IMR-90 (cell line): Measurements from ENCODE around the gene HCN4. TPM values are rescaled to one million over a fixed set of nuclear protein-coding genes. Genes with fewer than 3 reads are reported as not detected.

Experiments
- ATAC-seq: fragments of 200-7000 bp; cut with Tn5 transposase; 2 replicates; pipeline ENCODE4 v1.9.1; 2020; ENCODE audit warnings: low read depth, mild to moderate bottlenecking, moderate library complexity
- BruUV-seq: library from RNA; stranded (reverse); fragments of 400-500 nt; replicated peaks from 2 replicates; lab custom pipeline; 2021; lab: Mats Ljungman, UMichigan
- CTCF ChIA-PET: fragments of 300-600 bp; formaldehyde crosslinking; extraction: SDS; loops from one replicate; lab custom pipeline; 2021; ENCODE audit warnings: antibody characterized with exemption; lab: Yijun Ruan, JAX
- POLR2A ChIA-PET: fragments of 300-600 bp; sonication (Branson Sonifier 250); formaldehyde crosslinking; loops from one replicate; lab custom pipeline; 2022; ENCODE audit warnings: antibody characterized with exemption; ENCODE audit not compliant: unreplicated experiment; lab: Charles Lee
- DNase-seq: peaks from one replicate; pipeline ENCODE4 v3.0.0; 2013
- H2AFZ ChIP-seq: replicated peaks from 2 replicates; pipeline ENCODE3; 2013; ENCODE audit warnings: low read length, mild to moderate bottlenecking; ENCODE audit not compliant: poor library complexity
- H2AK5ac ChIP-seq: 2 replicates; pipeline ENCODE4 v1.6.1; 2013; ENCODE audit warnings: low read depth, low read length, inconsistent platforms
- H2AK9ac ChIP-seq: replicated peaks from 2 replicates; pipeline ENCODE3; 2013; ENCODE audit warnings: mild to moderate bottlenecking, low read depth, low read length, moderate library complexity; ENCODE audit not compliant: poor library complexity
- H2BK120ac ChIP-seq: 2 replicates; pipeline ENCODE4 v1.6.1; 2013; ENCODE audit warnings: low read depth, low read length, inconsistent platforms
- H2BK15ac ChIP-seq: 3 replicates; pipeline ENCODE4 v1.6.1; 2013; ENCODE audit warnings: low read depth, low read length, inconsistent platforms
- H2BK20ac ChIP-seq: 2 replicates; pipeline ENCODE4 v1.6.1; 2013; ENCODE audit warnings: low read depth, mild to moderate bottlenecking, inconsistent platforms, low read length, moderate library complexity
- H2BK5ac ChIP-seq: 2 replicates; pipeline ENCODE4 v1.6.1; 2013; ENCODE audit warnings: mild to moderate bottlenecking, low read depth, low read length, inconsistent platforms; ENCODE audit not compliant: poor library complexity, severe bottlenecking
- H3K14ac ChIP-seq: replicated peaks from 2 replicates; pipeline ENCODE4 v1.6.1; 2013; ENCODE audit warnings: low read depth, low read length, inconsistent platforms
- H3K18ac ChIP-seq: 2 replicates; pipeline ENCODE4 v1.6.1; 2013; ENCODE audit warnings: low read depth, low read length, control low read depth
- H3K23ac ChIP-seq: 2 replicates; pipeline ENCODE4 v1.6.1; 2013; ENCODE audit warnings: low read depth, low read length, inconsistent platforms
- H3K27ac ChIP-seq: 2 replicates; pipeline ENCODE4 v1.5.1; 2013; ENCODE audit warnings: mild to moderate bottlenecking, control low read depth, low read length; ENCODE audit not compliant: insufficient read depth
- H3K27me3 ChIP-seq: 2 replicates; pipeline ENCODE4 v1.6.1; 2013; ENCODE audit warnings: low read length; ENCODE audit not compliant: control insufficient read depth, insufficient read depth
- H3K36me3 ChIP-seq: 2 replicates; pipeline ENCODE4 v1.6.1; 2013; ENCODE audit warnings: low read length, mixed read lengths; ENCODE audit not compliant: control insufficient read depth, insufficient read depth
- H3K4ac ChIP-seq: 2 replicates; pipeline ENCODE4 v1.6.1; 2013; ENCODE audit warnings: low read depth, low read length, inconsistent platforms
- H3K4me1 ChIP-seq: 2 replicates; pipeline ENCODE4 v1.6.1; 2013; ENCODE audit warnings: low read length, mixed read lengths; ENCODE audit not compliant: control insufficient read depth, insufficient read depth
- H3K4me2 ChIP-seq: 2 replicates; pipeline ENCODE4 v1.6.1; 2013; ENCODE audit warnings: low read depth, mild to moderate bottlenecking, control low read depth, low read length, moderate library complexity
- H3K4me3 ChIP-seq: 2 replicates; pipeline ENCODE4 v1.5.1; 2013; ENCODE audit warnings: low read depth, mild to moderate bottlenecking, control low read depth, low read length, moderate library complexity; ENCODE audit not compliant: insufficient read depth
- H3K56ac ChIP-seq: 2 replicates; pipeline ENCODE4 v1.6.1; 2013; ENCODE audit warnings: low read length, inconsistent platforms; ENCODE audit not compliant: insufficient read depth; ENCODE audit errors: extremely low read depth
- H3K79me1 ChIP-seq, 2 experiments: 2 replicates each; pipeline ENCODE4 v1.6.1; 2013; ENCODE audit warnings: low read length in 2 of 2, inconsistent platforms in 1 of 2, low read depth in 1 of 2
- H3K9ac ChIP-seq: 2 replicates; pipeline ENCODE4 v1.6.1; 2013; ENCODE audit warnings: low read depth, low read length, control low read depth
- H3K9me1 ChIP-seq: 2 replicates; pipeline ENCODE4 v1.6.1; 2013; ENCODE audit warnings: low read length, inconsistent platforms; ENCODE audit not compliant: insufficient read depth
- H3K9me3 ChIP-seq: 2 replicates; pipeline ENCODE4 v1.6.1; 2013; ENCODE audit warnings: low read length; ENCODE audit not compliant: control insufficient read depth, insufficient read depth
- H4K20me1 ChIP-seq: 2 replicates; pipeline ENCODE4 v1.6.1; 2013; ENCODE audit warnings: low read length, inconsistent platforms; ENCODE audit not compliant: insufficient read depth
- H4K5ac ChIP-seq: 2 replicates; pipeline ENCODE4 v1.6.1; 2013; ENCODE audit warnings: mild to moderate bottlenecking, low read depth, low read length, control low read depth
- H4K8ac ChIP-seq, 2 experiments: 2 replicates each; pipeline ENCODE4 v1.6.1; 2013; ENCODE audit warnings: low read depth in 2 of 2, low read length in 2 of 2, control low read depth in 1 of 2, inconsistent platforms in 1 of 2
- H4K91ac ChIP-seq: 2 replicates; pipeline ENCODE4 v1.6.1; 2013; ENCODE audit warnings: low read depth, low read length, inconsistent platforms; ENCODE audit not compliant: insufficient read depth
- NFE2L2 ChIP-seq: fragments of 150-350 bp; IDR thresholded peaks from 2 replicates; pipeline ENCODE4 v1.6.1; 2016; ENCODE audit warnings: low read depth, mild to moderate bottlenecking, low read length
- WGBS, 2 experiments: methylation state at CpG; one replicate each; pipeline versions ENCODE4 v1.1.5 to v1.1.7; 2013; ENCODE audit warnings: missing lambda C conversion rate in 2 of 2; ENCODE audit not compliant: insufficient read length in 1 of 2; ENCODE audit errors: extremely low coverage in 2 of 2; 5-methylcytosine and 5-hydroxymethylcytosine counted together
- dilution Hi-C: fragments of 300-500 bp; cut with HindIII; formaldehyde crosslinking; loops from one replicate; pipeline ENCODE4 v1.14.3; 2018; ENCODE audit warnings: low sequenced_read_pairs; ENCODE audit not compliant: unreplicated experiment
- in situ Hi-C: fragments of 300-500 bp; cut with MboI; formaldehyde crosslinking; loops from 3 replicates; pipeline ENCODE4 v1.14.3; 2019; ENCODE audit warnings: low sequenced_read_pairs, inconsistent platforms, mixed read lengths
- intact Hi-C: fragments of 100-400 bp; cut with micrococcal nuclease; formaldehyde crosslinking; loops from 2 replicates; pipeline ENCODE4 v1.10.0; 2022
- polyA plus RNA-seq, 3 experiments: library from polyadenylated mRNA; depleted of rRNA; stranded (reverse); fragments of >200 nt; gene quantifications; 2 replicates each; pipeline ENCODE4 v1.2.3, GENCODE V29; 2012; ENCODE audit warnings: low replicate concordance in 1 of 3
- total RNA-seq: library from RNA; depleted of rRNA; stranded (reverse); fragments of >200 nt; gene quantifications from 2 replicates; pipeline ENCODE4 v1.2.3, GENCODE V29; 2012

The HCN4 gene
- total and polyA plus RNA-seq, 2 of the 4 experiments (the other 2 are of a cell fraction): not detected

- in situ Hi-C loops: no loop called here
- TF ChIP-seq NFE2L2: no peak
- Histone ChIP-seq H3K9me1 (no peaks in the 10 kb centered on the region), H3K9ac (no peak overlapping the region), H3K4me2 (no peak overlapping the region), H2BK20ac (no peak overlapping the region), H3K18ac (no peak overlapping the region), H3K4ac (no peak overlapping the region), H2AK5ac (no peak overlapping the region), H3K4me3 (no peak overlapping the region), H4K91ac (no peak overlapping the region), H3K9me3 (no peaks in the 10 kb centered on the region), H3K56ac (no peak overlapping the region), H2BK120ac (no peak overlapping the region), H4K5ac (no peak overlapping the region), H4K20me1 (no peaks in the 10 kb centered on the region; the same call in 1 of the 2 replicates), H3K14ac (no peak overlapping the region), H2BK5ac (no peak overlapping the region), H3K27ac (no peak overlapping the region), H2BK15ac (no peak overlapping the region), H3K36me3 (no peaks in the 10 kb centered on the region), H3K79me1 (no peaks in the 10 kb centered on the region), H2AK9ac (no peak overlapping the region), H4K8ac (no peak overlapping the region), H3K23ac (no peak overlapping the region), H3K27me3 (peaks cover 89% of the 10 kb centered on the region), H3K4me1 (no peaks in the 10 kb centered on the region), H2AFZ (no peak overlapping the region)
- BruUV-seq: no TSS peak
- POLR2A ChIA-PET: no interaction called here
- dilution Hi-C loops: no loop called here
- CTCF ChIA-PET: interaction anchor here (0.6 to 0.7 kb wide), 2 partner anchors 21 to 171 kb away, joined by 3 read pairs; no protein-coding TSS in a partner anchor
- DNase-seq (no peak), ATAC-seq (no peak)
- no CpG with 5 or more reads among the region's 3 CpGs for WGBS, 2 experiments
- intact Hi-C loops: no loop called here
Measured at GRCh38 chr15:73370151-73370550, 1.4 kb upstream of the HCN4 start.
